Measurements from ENCODE around the gene OR4D5. TPM values are rescaled to one million over a fixed set of nuclear protein-coding genes. Genes with fewer than 3 reads are reported as not detected.

Gene OR4D5
- total RNA-seq, 1 donor from 2014 or later = not detected

GRCh38 chr11:123977731-123978347 is 38.4 kb downstream of the OR4D5 start, which contains the start of gene OR10S1:
Gene OR10S1, minus strand, starts transcription at chr11:123977781. Its CDS starts 117 bp downstream, at chr11:123977664.
- Mint-ChIP-seq H3K9me3 (ENCODE audit: unreplicated experiment) (no peaks in the 10 kb centered on the region), H3K36me3 (ENCODE audit: low read depth, unreplicated experiment) (no peaks in the 10 kb centered on the region), H3K4me3 (ENCODE audit: unreplicated experiment) (no peak within 1 kb of the TSS), H3K27ac (ENCODE audit: unreplicated experiment) (no peak within 1 kb of the TSS), H3K27me3 (ENCODE audit: unreplicated experiment) (peaks cover 3% of the 10 kb centered on the region), H3K4me1 (ENCODE audit: unreplicated experiment) (peaks cover 8% of the 10 kb centered on the region)
- no peak for TF ChIP-seq CTCF (IDR thresholded peaks at IDR 0.05; ENCODE audit: unreplicated experiment)
- DNase-seq (ENCODE audit: low spot score) = no peak

GRCh38 chr11:123979311-123979710 is 39.9 kb downstream of the OR4D5 start:
- Mint-ChIP-seq H3K27me3 (ENCODE audit: unreplicated experiment) (peaks cover 3% of the 10 kb centered on the region), H3K4me1 (ENCODE audit: unreplicated experiment) (no peaks in the 10 kb centered on the region), H3K27ac (ENCODE audit: unreplicated experiment) (no peak overlapping the region), H3K4me3 (ENCODE audit: unreplicated experiment) (no peak overlapping the region), H3K9me3 (ENCODE audit: unreplicated experiment) (no peaks in the 10 kb centered on the region), H3K36me3 (ENCODE audit: low read depth, unreplicated experiment) (no peaks in the 10 kb centered on the region)
- TF ChIP-seq CTCF (IDR thresholded peaks at IDR 0.05; ENCODE audit: unreplicated experiment) = no peak
- DNase-seq (ENCODE audit: low spot score) = no peak

Other genes starting within 250 kb of the OR4D5 start
- gene ZNF202, start 198.0 kb upstream of the OR4D5 start, total RNA-seq (ENCODE audit: unreplicated experiment) = 13.8 TPM
- not detected for gene OR6X1, start 185.1 kb upstream of the OR4D5 start, total RNA-seq (ENCODE audit: unreplicated experiment)
- not detected for gene OR6M1, start 133.3 kb upstream of the OR4D5 start, total RNA-seq (ENCODE audit: unreplicated experiment)
- not detected for gene TMEM225, start 53.9 kb upstream of the OR4D5 start, total RNA-seq (ENCODE audit: unreplicated experiment)
- not detected for gene OR8D4, start 37.5 kb upstream of the OR4D5 start, total RNA-seq (ENCODE audit: unreplicated experiment)
- not detected for gene OR6T1, start 4.2 kb downstream of the OR4D5 start, total RNA-seq (ENCODE audit: unreplicated experiment)
- gene OR10S1, start 38.2 kb downstream of the OR4D5 start, total RNA-seq (ENCODE audit: unreplicated experiment) = not detected
- not detected for gene OR10G6, start 55.5 kb downstream of the OR4D5 start, total RNA-seq (ENCODE audit: unreplicated experiment)
- not detected for gene OR10G4, start 73.4 kb downstream of the OR4D5 start, total RNA-seq (ENCODE audit: unreplicated experiment)
- gene OR10G9, start 83.4 kb downstream of the OR4D5 start, total RNA-seq (ENCODE audit: unreplicated experiment) = not detected
- gene OR10G8, start 87.2 kb downstream of the OR4D5 start, total RNA-seq (ENCODE audit: unreplicated experiment) = not detected
- not detected for gene OR10G7, start 101.7 kb downstream of the OR4D5 start, total RNA-seq (ENCODE audit: unreplicated experiment)
- gene VWA5A, start 175.8 kb downstream of the OR4D5 start, total RNA-seq (ENCODE audit: unreplicated experiment) = 64.5 TPM
- gene OR10D3, start 243.7 kb downstream of the OR4D5 start, total RNA-seq (ENCODE audit: unreplicated experiment) = 0.67 TPM